Mammary epithelial cell (primary cell): ENCODE results near the gene ZNF462.

ENCODE experiments used
- CTCF ChIP-seq, 2 donors: IDR thresholded peaks in 1 of 2; conservative IDR thresholded peaks in 1 of 2; 2 replicates each; pipeline ENCODE4 v1.5.1; 2011 to 2012; ENCODE audit warnings: inconsistent platforms in 2 of 2, low read length in 2 of 2, mild to moderate bottlenecking in 2 of 2, control low read depth in 1 of 2, low read depth in 1 of 2; ENCODE audit not compliant: insufficient read depth in 1 of 2; ENCODE audit errors: extremely low read depth in 1 of 2
- EZH2 ChIP-seq: IDR thresholded peaks from 2 replicates; pipeline ENCODE4 v1.6.1; 2012; ENCODE audit warnings: low read length, inconsistent platforms, borderline replicate concordance

- TF ChIP-seq CTCF (conservative IDR thresholded peaks at IDR 0.05 in 1 of 2, IDR thresholded peaks at IDR 0.05 in 1 of 2; ENCODE audit: extremely low read depth in 1 of 2, insufficient read depth in 1 of 2, low read depth in 1 of 2, low read length in 2 of 2) (no peak), EZH2 (no peak)
Measured at GRCh38 chr9:106927916-106928315, 65.0 kb downstream of the ZNF462 start.
